BLaER1 (cell line): ENCODE measurements around the gene CMYA5.

Experiments
- H3K27ac ChIP-seq: shearing (Covaris generic); formaldehyde crosslinking; 2 replicates; pipeline ENCODE4 v1.8.1; 2022
- H3K27me3 ChIP-seq: shearing (Covaris generic); formaldehyde crosslinking; 2 replicates; pipeline ENCODE4 v1.8.1; 2022
- H3K36me3 ChIP-seq: shearing (Covaris generic); formaldehyde crosslinking; 2 replicates; pipeline ENCODE4 v1.8.1; 2022
- H3K4me1 ChIP-seq: shearing (Covaris generic); formaldehyde crosslinking; 2 replicates; pipeline ENCODE4 v1.8.1; 2022
- H3K4me2 ChIP-seq: shearing (Covaris generic); formaldehyde crosslinking; 2 replicates; pipeline ENCODE4 v1.8.1; 2022
- H3K4me3 ChIP-seq: shearing (Covaris generic); formaldehyde crosslinking; 2 replicates; pipeline ENCODE4 v1.8.1; 2022
- H3K9ac ChIP-seq: shearing (Covaris generic); formaldehyde crosslinking; 2 replicates; pipeline ENCODE4 v1.8.1; 2022
- H3K9me3 ChIP-seq: shearing (Covaris generic); formaldehyde crosslinking; 2 replicates; pipeline ENCODE4 v1.8.1; 2022
- H4K20me1 ChIP-seq: shearing (Covaris generic); formaldehyde crosslinking; 2 replicates; pipeline ENCODE4 v1.8.1; 2022
- Cebpa-rat ChIP-seq: shearing (Covaris generic); IDR thresholded peaks from 2 replicates; pipeline ENCODE4 v1.8.1; 2022

CMYA5 gene

DNA sequence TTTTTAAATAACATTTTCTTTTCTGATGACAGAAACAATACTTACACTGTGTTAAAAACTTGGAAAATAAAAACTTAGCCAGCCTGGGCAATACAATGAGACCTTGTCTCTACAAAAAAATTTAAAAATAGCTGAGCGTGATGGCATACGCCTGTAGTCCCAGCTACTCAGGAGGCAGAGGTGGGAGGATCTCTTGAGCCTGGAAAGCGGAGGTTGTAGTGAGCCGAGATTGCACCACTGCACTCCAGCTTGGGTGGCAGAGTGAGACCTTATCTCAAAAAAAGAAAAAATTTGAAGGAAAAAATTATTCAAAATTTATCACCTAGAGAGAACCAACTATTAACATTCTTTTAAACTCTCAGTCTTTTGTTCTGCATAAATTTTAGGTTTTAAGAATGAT is 4.9 kb upstream of the CMYA5 start:
- Histone ChIP-seq H3K9me3 (peaks cover 23% of the 10 kb centered on the region), H4K20me1 (no peaks in the 10 kb centered on the region), H3K4me1 (no peaks in the 10 kb centered on the region), H3K27ac (no peak overlapping the region), H3K27me3 (no peaks in the 10 kb centered on the region), H3K4me3 (no peak overlapping the region), H3K9ac (no peak overlapping the region), H3K36me3 (peaks cover 89% of the 10 kb centered on the region), H3K4me2 (no peak overlapping the region)
- no peak for TF ChIP-seq Cebpa-rat

DNA sequence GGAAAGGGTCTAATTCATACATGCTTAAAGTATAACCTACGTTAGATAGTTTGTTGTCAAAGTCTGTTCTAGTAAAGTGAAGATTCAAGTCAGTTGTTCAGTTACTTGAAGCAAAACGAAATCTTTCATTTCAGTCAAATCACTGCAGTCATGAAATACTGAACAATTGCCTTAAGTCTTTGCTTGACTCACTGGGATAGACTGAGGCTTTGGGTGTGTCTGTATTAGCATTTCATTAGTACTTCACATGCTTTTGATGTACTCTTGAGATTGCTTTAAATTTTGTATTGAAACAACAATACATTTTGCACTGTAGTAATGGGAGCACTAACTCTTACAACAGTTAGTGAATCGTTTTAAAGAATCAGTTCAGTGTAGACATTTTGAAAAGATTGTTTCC is 4.0 kb upstream of the CMYA5 start:
- Histone ChIP-seq H3K36me3 (peaks cover 89% of the 10 kb centered on the region), H3K27ac (no peak overlapping the region)

DNA sequence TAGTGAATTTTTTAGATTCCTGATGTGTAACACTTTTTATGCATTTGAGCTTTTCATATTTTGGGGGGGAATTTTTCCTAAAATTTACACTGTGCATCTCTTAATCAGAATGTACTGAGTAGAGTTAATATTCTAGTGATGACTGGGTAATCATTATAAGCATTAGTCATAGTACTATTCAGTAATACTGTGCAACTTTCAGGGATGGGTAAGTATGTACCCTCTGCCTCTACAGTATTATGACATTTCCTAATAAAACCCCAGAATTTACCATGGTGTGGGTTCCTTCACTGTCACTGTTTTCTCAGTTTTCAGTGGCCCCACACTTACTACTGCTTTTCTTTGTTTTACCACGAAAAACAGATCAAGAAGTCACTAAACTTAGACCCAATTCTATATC is 2.8 kb upstream of the CMYA5 start:
- Histone ChIP-seq H3K27me3 (no peaks in the 10 kb centered on the region), H3K4me1 (no peaks in the 10 kb centered on the region), H3K9ac (no peak overlapping the region), H3K9me3 (peaks cover 29% of the 10 kb centered on the region), H3K27ac (no peak overlapping the region), H3K4me2 (no peak overlapping the region), H4K20me1 (no peaks in the 10 kb centered on the region), H3K4me3 (no peak overlapping the region), H3K36me3 (peaks cover 77% of the 10 kb centered on the region)
- TF ChIP-seq Cebpa-rat, result no peak

More for the DNA sequence above, 4.0 kb upstream of the CMYA5 start:
- no peak overlapping the region for H3K4me2 ChIP-seq
- H4K20me1 ChIP-seq, result no peaks in the 10 kb centered on the region
- no peak overlapping the region for H3K9ac ChIP-seq
- no peak overlapping the region for H3K4me3 ChIP-seq
- peaks cover 29% of the 10 kb centered on the region for H3K9me3 ChIP-seq
- no peaks in the 10 kb centered on the region for H3K27me3 ChIP-seq
- H3K4me1 ChIP-seq, result no peaks in the 10 kb centered on the region
- no peak for TF ChIP-seq Cebpa-rat

DNA sequence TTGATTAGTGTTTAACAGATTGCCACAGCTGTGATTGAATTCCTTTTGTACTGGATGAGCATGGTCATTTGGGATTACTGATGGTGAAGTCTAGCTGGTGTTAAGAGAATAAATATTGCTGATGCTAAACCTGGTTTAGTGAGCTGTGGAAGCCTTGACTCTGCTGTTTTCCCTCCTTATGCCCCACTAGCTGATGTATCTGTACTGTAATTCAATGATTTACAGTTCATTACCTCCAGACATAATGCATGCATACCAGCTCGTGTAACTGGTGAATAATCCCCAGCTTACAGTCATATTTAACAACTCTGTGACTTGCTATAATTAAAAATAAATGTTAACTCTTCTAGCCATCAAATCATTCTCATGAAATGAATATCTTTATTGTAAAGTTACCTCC is 1.7 kb upstream of the CMYA5 start:
- peaks cover 67% of the 10 kb centered on the region for H3K36me3 ChIP-seq
- H3K27me3 ChIP-seq, result no peaks in the 10 kb centered on the region
- no peaks in the 10 kb centered on the region for H4K20me1 ChIP-seq
- H3K9ac ChIP-seq, result no peak overlapping the region
- no peak overlapping the region for H3K4me3 ChIP-seq
- TF ChIP-seq Cebpa-rat, result no peak
- H3K4me2 ChIP-seq, result no peak overlapping the region
- no peaks in the 10 kb centered on the region for H3K4me1 ChIP-seq
- H3K9me3 ChIP-seq, result peaks cover 29% of the 10 kb centered on the region
- no peak overlapping the region for H3K27ac ChIP-seq

DNA sequence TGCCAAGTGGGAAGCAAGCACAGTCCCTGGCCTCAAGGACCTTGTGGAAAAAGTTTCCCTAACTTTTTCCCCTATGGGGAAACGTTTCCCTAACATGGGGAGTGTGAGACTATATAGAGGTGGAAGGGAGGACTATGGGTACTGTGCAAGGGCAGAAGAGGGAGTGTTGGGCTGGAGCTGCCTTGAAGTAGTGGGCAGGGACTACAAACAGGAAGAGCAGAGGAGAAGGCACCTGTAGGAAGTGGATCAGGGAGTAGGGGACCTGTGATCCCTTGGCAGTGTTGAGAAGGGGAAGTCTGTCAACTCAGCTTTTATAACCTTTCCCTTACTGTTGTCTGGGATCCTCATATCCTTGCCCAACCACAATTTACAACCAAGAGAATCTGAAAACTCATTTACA is 1.4 kb downstream of the CMYA5 start:
- H4K20me1 ChIP-seq, result no peaks in the 10 kb centered on the region
- H3K4me2 ChIP-seq, result no peak overlapping the region
- H3K4me3 ChIP-seq, result no peak overlapping the region
- H3K9me3 ChIP-seq, result peaks cover 29% of the 10 kb centered on the region
- H3K27me3 ChIP-seq, result no peaks in the 10 kb centered on the region
- no peak overlapping the region for H3K9ac ChIP-seq
- no peaks in the 10 kb centered on the region for H3K4me1 ChIP-seq
- no peak overlapping the region for H3K27ac ChIP-seq
- TF ChIP-seq Cebpa-rat, result no peak
- peaks cover 41% of the 10 kb centered on the region for H3K36me3 ChIP-seq

DNA sequence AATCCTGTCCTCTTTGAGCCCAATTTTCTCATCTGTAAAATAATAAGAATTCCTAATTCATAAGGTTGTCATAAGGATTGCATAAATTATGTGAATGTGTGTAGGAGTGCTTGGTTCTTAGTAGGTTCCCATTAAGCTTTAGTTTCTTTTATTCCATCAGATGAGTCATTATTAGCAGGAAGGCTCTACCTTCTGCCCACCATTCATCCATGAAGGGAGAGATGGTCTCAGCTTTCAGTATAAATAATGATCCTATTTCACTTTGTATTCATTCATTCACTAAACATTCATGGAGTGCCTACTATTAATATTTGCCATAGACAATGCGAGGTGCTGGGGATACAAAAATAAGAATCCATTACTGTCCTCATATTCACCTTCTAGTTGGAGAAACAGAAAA is 3.0 kb downstream of the CMYA5 start:
- no peaks in the 10 kb centered on the region for H3K27me3 ChIP-seq
- no peak overlapping the region for H3K9ac ChIP-seq
- no peaks in the 10 kb centered on the region for H3K4me1 ChIP-seq

DNA sequence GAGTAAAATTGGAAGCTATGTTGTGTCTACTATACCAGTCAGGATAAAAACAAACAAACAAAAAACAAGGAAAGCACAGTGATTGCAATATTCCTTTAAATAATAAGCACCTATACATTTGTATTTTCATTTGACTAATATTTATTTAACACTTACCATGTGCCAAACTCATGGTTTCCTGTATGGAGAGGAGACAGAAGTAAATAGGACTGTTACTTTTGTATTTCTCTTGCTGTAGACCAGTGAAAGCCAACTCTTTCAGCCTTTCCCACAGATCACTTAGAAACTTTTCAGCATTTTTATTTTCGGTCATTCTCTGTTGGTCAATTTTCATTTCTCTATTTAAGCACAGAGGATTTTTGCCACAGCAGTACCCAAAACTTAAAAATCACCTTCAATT is 4.5 kb downstream of the CMYA5 start:
- H3K27me3 ChIP-seq, result no peaks in the 10 kb centered on the region
- no peak overlapping the region for H3K4me3 ChIP-seq
- peaks cover 11% of the 10 kb centered on the region for H3K36me3 ChIP-seq
- no peak overlapping the region for H3K4me2 ChIP-seq
- no peak overlapping the region for H3K27ac ChIP-seq
- no peak overlapping the region for H3K9ac ChIP-seq
- TF ChIP-seq Cebpa-rat, result no peak
- H3K4me1 ChIP-seq, result no peaks in the 10 kb centered on the region
- peaks cover 13% of the 10 kb centered on the region; the same call in 1 of the 2 replicates for H3K9me3 ChIP-seq
- no peaks in the 10 kb centered on the region for H4K20me1 ChIP-seq

More for the DNA sequence above, 3.0 kb downstream of the CMYA5 start:
- no peak overlapping the region for H3K4me3 ChIP-seq
- peaks cover 28% of the 10 kb centered on the region for H3K9me3 ChIP-seq
- no peaks in the 10 kb centered on the region for H4K20me1 ChIP-seq
- H3K4me2 ChIP-seq, result no peak overlapping the region
- H3K27ac ChIP-seq, result no peak overlapping the region
- H3K36me3 ChIP-seq, result peaks cover 27% of the 10 kb centered on the region
- TF ChIP-seq Cebpa-rat, result no peak

DNA sequence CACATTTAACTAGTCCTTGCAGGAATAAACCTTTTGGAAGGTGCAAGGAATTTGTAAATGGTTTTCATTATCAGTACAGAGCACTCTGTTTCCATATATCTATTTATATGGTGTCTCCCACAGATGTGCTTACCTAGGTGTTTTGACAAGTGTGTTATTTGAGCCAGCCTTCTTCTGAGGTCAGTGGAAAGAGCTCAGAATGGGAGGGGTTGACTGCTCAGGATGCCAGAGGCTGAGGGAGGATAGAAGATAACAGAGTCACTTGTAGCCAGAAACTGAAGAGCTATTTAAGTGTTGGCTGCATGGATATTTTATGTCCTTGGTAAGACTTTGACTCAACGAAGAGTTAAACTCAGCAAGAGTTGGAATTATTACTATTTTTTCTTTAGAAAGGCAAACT is 5.0 kb downstream of the CMYA5 start:
- H3K4me2 ChIP-seq, result no peak overlapping the region
- no peak overlapping the region for H3K4me3 ChIP-seq
- no peak overlapping the region for H3K9ac ChIP-seq
- no peaks in the 10 kb centered on the region for H4K20me1 ChIP-seq
- TF ChIP-seq Cebpa-rat, result no peak
- H3K36me3 ChIP-seq, result peaks cover 7% of the 10 kb centered on the region
- peaks cover 8% of the 10 kb centered on the region; the same call in 1 of the 2 replicates for H3K9me3 ChIP-seq
- no peaks in the 10 kb centered on the region for H3K4me1 ChIP-seq
- H3K27me3 ChIP-seq, result no peaks in the 10 kb centered on the region
- H3K27ac ChIP-seq, result no peak overlapping the region

DNA sequence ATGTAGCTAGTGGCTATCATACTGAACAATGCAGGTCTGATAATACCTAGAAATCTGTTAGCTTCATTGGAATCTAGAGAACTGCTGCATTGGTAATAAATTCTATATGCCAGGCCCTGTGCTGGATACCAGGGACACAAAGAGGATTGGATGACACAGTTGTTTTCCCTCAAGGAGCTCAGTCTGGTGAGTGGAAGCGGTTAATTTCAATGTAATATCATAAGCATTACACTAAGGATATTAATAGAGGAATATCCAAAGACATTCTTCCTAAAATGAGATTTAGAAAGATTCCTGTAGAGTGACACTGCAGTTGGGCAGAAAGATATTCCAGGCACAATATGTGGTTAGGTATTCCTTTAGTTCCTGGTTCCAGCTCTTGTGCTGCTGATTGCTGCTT is 5.9 kb downstream of the CMYA5 start:
- H4K20me1 ChIP-seq, result no peaks in the 10 kb centered on the region
- no peaks in the 10 kb centered on the region for H3K27me3 ChIP-seq
- H3K9ac ChIP-seq, result no peak overlapping the region
- no peaks in the 10 kb centered on the region for H3K36me3 ChIP-seq
- H3K4me2 ChIP-seq, result no peak overlapping the region
- H3K4me1 ChIP-seq, result no peaks in the 10 kb centered on the region
- TF ChIP-seq Cebpa-rat, result no peak
- H3K9me3 ChIP-seq, result no peaks in the 10 kb centered on the region
- no peak overlapping the region for H3K4me3 ChIP-seq
- no peak overlapping the region for H3K27ac ChIP-seq

DNA sequence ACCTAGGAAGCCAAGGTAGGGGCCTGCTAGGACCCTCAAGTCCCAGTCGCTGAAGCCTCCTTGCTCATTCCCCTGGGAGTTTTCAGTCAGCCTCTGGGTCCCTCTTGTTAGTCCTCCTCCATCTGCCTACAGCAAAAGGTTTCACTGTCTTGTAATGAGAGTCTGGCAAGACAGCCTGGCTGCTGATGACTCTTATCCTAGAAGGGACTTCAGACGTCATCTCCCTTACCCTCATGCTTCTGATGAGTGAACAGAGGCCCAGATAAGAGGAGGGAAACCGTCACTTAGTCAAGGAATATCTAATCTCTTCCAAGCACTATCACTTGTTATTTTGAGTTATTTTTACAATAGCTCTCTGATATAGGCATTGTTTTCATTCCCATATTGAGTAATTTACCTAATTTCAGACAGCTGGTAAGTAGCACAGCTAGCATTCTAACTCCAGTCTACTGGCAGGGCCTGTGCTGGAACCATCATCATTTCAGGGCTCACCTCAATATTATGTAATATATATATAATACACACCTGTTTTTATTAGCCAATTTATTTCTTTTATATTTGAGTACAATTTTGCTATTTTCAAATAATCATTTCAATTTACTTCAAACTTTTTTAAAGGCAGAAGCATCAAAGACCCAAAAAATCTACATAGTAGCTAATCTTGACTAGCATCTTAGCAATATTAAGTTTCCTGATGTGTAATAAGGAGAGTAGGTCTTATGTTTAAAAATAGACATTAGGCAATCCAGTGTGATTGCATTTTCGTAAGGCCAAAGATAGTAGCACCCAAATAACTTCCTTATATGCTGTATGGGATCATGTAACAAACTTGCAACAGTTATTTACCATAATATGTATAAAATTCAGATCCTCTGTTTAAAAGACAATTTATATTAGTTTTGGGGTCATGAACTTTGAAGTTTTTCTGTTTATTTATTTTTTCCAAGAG is 7.9 kb downstream of the CMYA5 start:
- Histone ChIP-seq H3K9me3 (no peaks in the 10 kb centered on the region), H3K27me3 (no peaks in the 10 kb centered on the region), H3K36me3 (no peaks in the 10 kb centered on the region), H3K4me2 (no peak overlapping the region), H3K9ac (no peak overlapping the region), H3K4me1 (no peaks in the 10 kb centered on the region), H4K20me1 (no peaks in the 10 kb centered on the region), H3K4me3 (no peak overlapping the region), H3K27ac (no peak overlapping the region)
- no peak for TF ChIP-seq Cebpa-rat
